ENCODE results near the gene VTI1A. TPM values are rescaled to one million over a fixed set of nuclear protein-coding genes. Genes with fewer than 3 reads are reported as not detected.

Gene VTI1A
- polyA plus RNA-seq, 1 of the 3 experiments (the other 2 are of a cell fraction) = 8.3 TPM

DNA sequence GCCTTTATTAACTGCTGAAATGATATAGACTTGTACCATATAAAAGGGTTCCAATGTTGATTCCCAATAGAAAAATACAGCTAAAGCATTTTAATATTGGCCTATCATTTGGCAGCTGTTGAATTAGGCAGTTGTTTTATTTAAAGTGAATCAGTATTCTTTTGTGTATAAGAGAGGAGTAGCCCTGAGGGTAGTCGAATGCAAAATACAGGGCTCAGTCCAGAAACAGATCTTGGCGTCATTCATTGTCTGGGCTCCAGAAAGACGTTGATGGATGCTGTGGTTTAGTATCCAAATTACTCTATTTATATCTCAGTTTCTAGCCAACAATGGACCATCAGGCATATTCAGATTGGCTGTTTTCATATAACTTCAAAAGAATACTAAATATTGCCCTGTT lies 193.6 kb downstream of the VTI1A start:
- Histone ChIP-seq H3K4me2 (no peak overlapping the region), H3K36me3 (replicated peaks in 1 of 2; ENCODE audit: control insufficient read depth in 1 of 2, insufficient read depth in 2 of 2, low read length in 1 of 2) (no peaks in the 10 kb centered on the region), H3K9me3 (no peaks in the 10 kb centered on the region), H3K9ac (no peak overlapping the region), H3K27ac (ENCODE audit: low read depth in 2 of 2, low read length in 1 of 2) (no peak overlapping the region), H4K20me1 (ENCODE audit: insufficient read depth) (no peaks in the 10 kb centered on the region), H2AFZ (ENCODE audit: low read depth) (no peak overlapping the region), H3K79me2 (ENCODE audit: insufficient read depth) (no peaks in the 10 kb centered on the region), H3K27me3 (ENCODE audit: insufficient read depth) (no peaks in the 10 kb centered on the region), H3K4me1 (ENCODE audit: control insufficient read depth in 1 of 2, insufficient read depth in 2 of 2, low read depth in 1 of 2, low read length in 1 of 2) (peaks cover 0 to 8% of the 10 kb centered on the region in 2 experiments; a peak in 1 of 4 replicates), H3F3A (replicated peaks; ENCODE audit: insufficient read depth) (peaks cover 7% of the 10 kb centered on the region), H3K9me2 (no peaks in the 10 kb centered on the region), H3K4me3 (ENCODE audit: low read depth in 2 of 2, low read length in 1 of 2) (no peak overlapping the region)
- CTCF ChIA-PET = interaction anchor here (0.6 to 1.8 kb wide), 2 partner anchors 10 to 21 kb away, joined by 3 to 6 read pairs; no protein-coding TSS in a partner anchor
- 77% methylated on average over 3 of the region's 3 CpGs for WGBS (ENCODE audit: low lambda C conversion rate)
- POLR2A ChIA-PET = no interaction called here
- no peak for TF ChIP-seq NRF1 (IDR thresholded peaks at IDR 0.05; ENCODE audit: low read depth, low read length)
- DNase-seq = no peak

DNA sequence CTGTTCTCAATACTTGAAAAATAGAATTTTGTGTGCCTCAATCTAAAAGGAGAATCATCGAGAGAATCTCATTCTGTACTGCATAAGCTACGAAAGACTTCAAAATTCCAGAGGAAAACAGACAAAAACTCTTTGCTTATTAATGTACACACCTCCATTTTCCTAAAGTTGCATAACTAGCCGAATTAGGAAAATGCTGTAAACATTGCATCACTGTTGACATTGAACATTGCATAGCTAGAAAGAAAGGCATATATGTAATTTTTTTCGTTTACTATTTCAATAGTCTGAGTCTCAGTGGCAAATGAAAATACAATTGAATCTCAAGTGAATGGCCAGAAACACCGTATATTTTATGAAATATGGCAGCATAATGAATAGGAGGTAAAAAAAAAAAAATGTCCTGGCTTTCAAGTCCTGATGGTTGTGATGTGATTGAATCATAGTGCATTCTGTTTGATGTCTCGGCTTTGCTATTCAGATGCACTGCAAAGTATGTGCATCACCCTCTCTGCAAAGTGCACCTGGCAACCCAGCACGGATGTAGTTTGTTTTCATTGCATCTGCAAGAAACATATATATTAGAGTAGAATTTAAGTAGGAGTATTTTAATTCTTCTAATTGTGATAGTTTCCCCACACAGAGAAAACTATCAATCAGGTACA lies 196.7 kb downstream of the VTI1A start:
- Histone ChIP-seq H3F3A (replicated peaks; ENCODE audit: insufficient read depth) (peaks cover 7% of the 10 kb centered on the region), H4K20me1 (ENCODE audit: insufficient read depth) (no peaks in the 10 kb centered on the region), H3K27me3 (ENCODE audit: insufficient read depth) (no peaks in the 10 kb centered on the region), H3K9me2 (no peaks in the 10 kb centered on the region), H3K4me2 (no peak overlapping the region), H3K9ac (no peak overlapping the region), H2AFZ (ENCODE audit: low read depth) (no peak overlapping the region), H3K4me1 (ENCODE audit: control insufficient read depth in 1 of 2, insufficient read depth in 2 of 2, low read depth in 1 of 2, low read length in 1 of 2) (peaks cover 0 to 8% of the 10 kb centered on the region in 2 experiments; a peak in 1 of 4 replicates), H3K36me3 (replicated peaks in 1 of 2; ENCODE audit: control insufficient read depth in 1 of 2, insufficient read depth in 2 of 2, low read length in 1 of 2) (no peaks in the 10 kb centered on the region), H3K9me3 (no peaks in the 10 kb centered on the region), H3K27ac (ENCODE audit: low read depth in 2 of 2, low read length in 1 of 2) (no peak overlapping the region), H3K4me3 (ENCODE audit: low read depth in 2 of 2, low read length in 1 of 2) (no peak overlapping the region), H3K79me2 (ENCODE audit: insufficient read depth) (no peaks in the 10 kb centered on the region)
- ChIA-PET POLR2A (no interaction called here), CTCF (interaction anchor here (1.4 kb wide), 1 partner anchor 11 kb away, joined by 4 read pairs; no protein-coding TSS in a partner anchor)
- WGBS (ENCODE audit: low lambda C conversion rate) = 85% methylated on average over 7 of the region's 7 CpGs
- no peak for DNase-seq
- TF ChIP-seq, protein P1, sequence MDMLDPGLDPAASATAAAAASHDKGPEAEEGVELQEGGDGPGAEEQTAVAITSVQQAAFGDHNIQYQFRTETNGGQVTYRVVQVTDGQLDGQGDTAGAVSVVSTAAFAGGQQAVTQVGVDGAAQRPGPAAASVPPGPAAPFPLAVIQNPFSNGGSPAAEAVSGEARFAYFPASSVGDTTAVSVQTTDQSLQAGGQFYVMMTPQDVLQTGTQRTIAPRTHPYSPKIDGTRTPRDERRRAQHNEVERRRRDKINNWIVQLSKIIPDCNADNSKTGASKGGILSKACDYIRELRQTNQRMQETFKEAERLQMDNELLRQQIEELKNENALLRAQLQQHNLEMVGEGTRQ (IDR thresholded peaks at IDR 0.05; ENCODE audit: borderline replicate concordance, low read depth, low read length) = no peak
- no peak for TF ChIP-seq GATA2 (CRISPR knock-in tag; IDR thresholded peaks at IDR 0.05)

DNA sequence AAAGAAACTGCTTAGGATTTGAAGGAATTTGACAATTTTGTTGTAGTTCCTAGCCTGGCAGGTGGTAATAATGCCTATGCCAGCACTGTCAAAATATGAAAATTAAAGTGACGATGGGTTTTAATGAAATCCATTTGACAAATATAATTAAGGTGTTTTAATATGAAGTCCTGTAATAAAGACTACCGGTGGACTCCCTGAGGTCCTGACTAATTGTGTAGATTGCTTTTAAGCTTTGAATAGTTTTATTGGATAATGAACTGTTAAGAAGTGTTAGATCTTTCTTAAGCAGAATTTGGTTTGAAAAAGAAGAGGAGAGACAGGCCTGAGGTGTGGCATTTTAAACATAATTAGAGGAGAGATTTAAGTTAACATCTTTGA lies 197.2 kb downstream of the VTI1A start:
- Histone ChIP-seq H3K9me2 (no peaks in the 10 kb centered on the region), H3K79me2 (ENCODE audit: insufficient read depth) (no peaks in the 10 kb centered on the region), H3K9ac (no peak overlapping the region), H3K9me3 (no peaks in the 10 kb centered on the region), H4K20me1 (ENCODE audit: insufficient read depth) (no peaks in the 10 kb centered on the region), H2AFZ (ENCODE audit: low read depth) (no peak overlapping the region), H3K4me2 (no peak overlapping the region), H3K27ac (ENCODE audit: low read depth in 2 of 2, low read length in 1 of 2) (no peak overlapping the region), H3K36me3 (replicated peaks in 1 of 2; ENCODE audit: control insufficient read depth in 1 of 2, insufficient read depth in 2 of 2, low read length in 1 of 2) (no peaks in the 10 kb centered on the region), H3K27me3 (ENCODE audit: insufficient read depth) (no peaks in the 10 kb centered on the region), H3K4me3 (ENCODE audit: low read depth in 2 of 2, low read length in 1 of 2) (no peak overlapping the region), H3F3A (replicated peaks; ENCODE audit: insufficient read depth) (peaks cover 5% of the 10 kb centered on the region), H3K4me1 (ENCODE audit: control insufficient read depth in 1 of 2, insufficient read depth in 2 of 2, low read depth in 1 of 2, low read length in 1 of 2) (peaks cover 0 to 3% of the 10 kb centered on the region in 2 experiments; a peak in 1 of 4 replicates)
- ChIA-PET CTCF (interaction anchor here (1.4 kb wide), 1 partner anchor 12 kb away, joined by 4 read pairs; no protein-coding TSS in a partner anchor), POLR2A (no interaction called here)
- 95% methylated on average over 2 of the region's 2 CpGs for WGBS (ENCODE audit: low lambda C conversion rate)
- no peak for DNase-seq
- TF ChIP-seq SIN3A (IDR thresholded peaks at IDR 0.05; ENCODE audit: borderline replicate concordance, low read depth, low read length) = no peak
- TF ChIP-seq POLR2AphosphoS5 (IDR thresholded peaks at IDR 0.05; ENCODE audit: low read depth, low read length) = no peak
- TF ChIP-seq, protein P2, sequence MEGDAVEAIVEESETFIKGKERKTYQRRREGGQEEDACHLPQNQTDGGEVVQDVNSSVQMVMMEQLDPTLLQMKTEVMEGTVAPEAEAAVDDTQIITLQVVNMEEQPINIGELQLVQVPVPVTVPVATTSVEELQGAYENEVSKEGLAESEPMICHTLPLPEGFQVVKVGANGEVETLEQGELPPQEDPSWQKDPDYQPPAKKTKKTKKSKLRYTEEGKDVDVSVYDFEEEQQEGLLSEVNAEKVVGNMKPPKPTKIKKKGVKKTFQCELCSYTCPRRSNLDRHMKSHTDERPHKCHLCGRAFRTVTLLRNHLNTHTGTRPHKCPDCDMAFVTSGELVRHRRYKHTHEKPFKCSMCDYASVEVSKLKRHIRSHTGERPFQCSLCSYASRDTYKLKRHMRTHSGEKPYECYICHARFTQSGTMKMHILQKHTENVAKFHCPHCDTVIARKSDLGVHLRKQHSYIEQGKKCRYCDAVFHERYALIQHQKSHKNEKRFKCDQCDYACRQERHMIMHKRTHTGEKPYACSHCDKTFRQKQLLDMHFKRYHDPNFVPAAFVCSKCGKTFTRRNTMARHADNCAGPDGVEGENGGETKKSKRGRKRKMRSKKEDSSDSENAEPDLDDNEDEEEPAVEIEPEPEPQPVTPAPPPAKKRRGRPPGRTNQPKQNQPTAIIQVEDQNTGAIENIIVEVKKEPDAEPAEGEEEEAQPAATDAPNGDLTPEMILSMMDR (IDR thresholded peaks at IDR 0.05) = no peak
- TF ChIP-seq EP300 (IDR thresholded peaks at IDR 0.05; ENCODE audit: borderline replicate concordance in 1 of 2, low read depth in 1 of 2, low read length in 1 of 2) = no peak
- no peak for TF ChIP-seq CHD2 (IDR thresholded peaks at IDR 0.05; ENCODE audit: low read length, partially characterized antibody)
- TF ChIP-seq, protein P3, sequence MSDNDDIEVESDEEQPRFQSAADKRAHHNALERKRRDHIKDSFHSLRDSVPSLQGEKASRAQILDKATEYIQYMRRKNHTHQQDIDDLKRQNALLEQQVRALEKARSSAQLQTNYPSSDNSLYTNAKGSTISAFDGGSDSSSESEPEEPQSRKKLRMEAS (IDR thresholded peaks at IDR 0.05; ENCODE audit: low read depth) = no peak
- TF ChIP-seq SMC3 (IDR thresholded peaks at IDR 0.05; ENCODE audit: low read depth, low read length) = no peak
- TF ChIP-seq YY1 (IDR thresholded peaks at IDR 0.05; ENCODE audit: low read depth) = no peak
- no peak for TF ChIP-seq MXI1 (IDR thresholded peaks at IDR 0.05; ENCODE audit: low read depth, low read length)
- no peak for TF ChIP-seq TAF1 (IDR thresholded peaks at IDR 0.05; ENCODE audit: borderline replicate concordance, low read depth, low read length)
- TF ChIP-seq EZH2phosphoT487 (IDR thresholded peaks at IDR 0.05; ENCODE audit: borderline replicate concordance, low read depth) = no peak
- TF ChIP-seq, protein P4, sequence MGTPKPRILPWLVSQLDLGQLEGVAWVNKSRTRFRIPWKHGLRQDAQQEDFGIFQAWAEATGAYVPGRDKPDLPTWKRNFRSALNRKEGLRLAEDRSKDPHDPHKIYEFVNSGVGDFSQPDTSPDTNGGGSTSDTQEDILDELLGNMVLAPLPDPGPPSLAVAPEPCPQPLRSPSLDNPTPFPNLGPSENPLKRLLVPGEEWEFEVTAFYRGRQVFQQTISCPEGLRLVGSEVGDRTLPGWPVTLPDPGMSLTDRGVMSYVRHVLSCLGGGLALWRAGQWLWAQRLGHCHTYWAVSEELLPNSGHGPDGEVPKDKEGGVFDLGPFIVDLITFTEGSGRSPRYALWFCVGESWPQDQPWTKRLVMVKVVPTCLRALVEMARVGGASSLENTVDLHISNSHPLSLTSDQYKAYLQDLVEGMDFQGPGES (IDR thresholded peaks at IDR 0.05; ENCODE audit: low read depth, low read length) = no peak
- TF ChIP-seq ELF1 (IDR thresholded peaks at IDR 0.05) = no peak
- TF ChIP-seq FOXJ3 (CRISPR knock-in tag; IDR thresholded peaks at IDR 0.05) = no peak
- no peak for TF ChIP-seq RCOR1 (IDR thresholded peaks at IDR 0.05; ENCODE audit: low read length)
